WTC11 (cell line): ENCODE results near the gene SERPINB8.

Source experiments
- ARID4B ChIP-seq: sonication (generic); formaldehyde crosslinking; IDR thresholded peaks from 2 replicates; pipeline ENCODE4 v1.8.0; 2023; ENCODE audit warnings: missing genetic modification reagents, mild to moderate bottlenecking, borderline replicate concordance
- ERG ChIP-seq: fragments of 250-450 bp; sonication (Bioruptor Pico); IDR thresholded peaks from 2 replicates; pipeline ENCODE4 v1.8.0; 2021; ENCODE audit warnings: mild to moderate bottlenecking
- GABPB1 ChIP-seq: sonication (generic); formaldehyde crosslinking; IDR thresholded peaks from 2 replicates; pipeline ENCODE4 v1.8.1; 2023; ENCODE audit warnings: mild to moderate bottlenecking, missing genetic modification reagents
- MAX ChIP-seq: sonication (generic); formaldehyde crosslinking; IDR thresholded peaks from 2 replicates; pipeline ENCODE4 v1.8.0; 2022; ENCODE audit warnings: mild to moderate bottlenecking, missing genetic modification reagents
- RORB ChIP-seq: fragments of 250-450 bp; sonication (Bioruptor Pico); IDR thresholded peaks from 2 replicates; pipeline ENCODE4 v1.9.0; 2021; ENCODE audit warnings: mild to moderate bottlenecking
- TEAD1 ChIP-seq: sonication (generic); formaldehyde crosslinking; IDR thresholded peaks from 2 replicates; pipeline ENCODE4 v1.8.0; 2022; ENCODE audit warnings: mild to moderate bottlenecking, missing genetic modification reagents
- ZNF416 ChIP-seq: fragments of 250-450 bp; sonication (Bioruptor Pico); IDR thresholded peaks from 2 replicates; pipeline ENCODE4 v1.9.0; 2021; ENCODE audit warnings: mild to moderate bottlenecking, inconsistent platforms
- TF ChIP-seq, protein P1 (sequence below): fragments of 200-600 bp; IDR thresholded peaks from 2 replicates; pipeline ENCODE4 v1.8.0; 2022; ENCODE audit warnings: antibody characterized with exemption
- TF ChIP-seq, protein P2 (sequence below): sonication (generic); formaldehyde crosslinking; IDR thresholded peaks from 2 replicates; pipeline ENCODE4 v1.8.0; 2022; ENCODE audit warnings: mild to moderate bottlenecking, missing genetic modification reagents
- TF ChIP-seq, protein P3 (sequence below): sonication (generic); formaldehyde crosslinking; conservative IDR thresholded peaks from 2 replicates; pipeline ENCODE4 v1.8.1; 2022; ENCODE audit warnings: mild to moderate bottlenecking, missing genetic modification reagents

- no peak for TF ChIP-seq TEAD1 (CRISPR knock-in tag)
- TF ChIP-seq, protein P1, sequence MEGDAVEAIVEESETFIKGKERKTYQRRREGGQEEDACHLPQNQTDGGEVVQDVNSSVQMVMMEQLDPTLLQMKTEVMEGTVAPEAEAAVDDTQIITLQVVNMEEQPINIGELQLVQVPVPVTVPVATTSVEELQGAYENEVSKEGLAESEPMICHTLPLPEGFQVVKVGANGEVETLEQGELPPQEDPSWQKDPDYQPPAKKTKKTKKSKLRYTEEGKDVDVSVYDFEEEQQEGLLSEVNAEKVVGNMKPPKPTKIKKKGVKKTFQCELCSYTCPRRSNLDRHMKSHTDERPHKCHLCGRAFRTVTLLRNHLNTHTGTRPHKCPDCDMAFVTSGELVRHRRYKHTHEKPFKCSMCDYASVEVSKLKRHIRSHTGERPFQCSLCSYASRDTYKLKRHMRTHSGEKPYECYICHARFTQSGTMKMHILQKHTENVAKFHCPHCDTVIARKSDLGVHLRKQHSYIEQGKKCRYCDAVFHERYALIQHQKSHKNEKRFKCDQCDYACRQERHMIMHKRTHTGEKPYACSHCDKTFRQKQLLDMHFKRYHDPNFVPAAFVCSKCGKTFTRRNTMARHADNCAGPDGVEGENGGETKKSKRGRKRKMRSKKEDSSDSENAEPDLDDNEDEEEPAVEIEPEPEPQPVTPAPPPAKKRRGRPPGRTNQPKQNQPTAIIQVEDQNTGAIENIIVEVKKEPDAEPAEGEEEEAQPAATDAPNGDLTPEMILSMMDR: no peak
- no peak for TF ChIP-seq ERG
- TF ChIP-seq, protein P2, sequence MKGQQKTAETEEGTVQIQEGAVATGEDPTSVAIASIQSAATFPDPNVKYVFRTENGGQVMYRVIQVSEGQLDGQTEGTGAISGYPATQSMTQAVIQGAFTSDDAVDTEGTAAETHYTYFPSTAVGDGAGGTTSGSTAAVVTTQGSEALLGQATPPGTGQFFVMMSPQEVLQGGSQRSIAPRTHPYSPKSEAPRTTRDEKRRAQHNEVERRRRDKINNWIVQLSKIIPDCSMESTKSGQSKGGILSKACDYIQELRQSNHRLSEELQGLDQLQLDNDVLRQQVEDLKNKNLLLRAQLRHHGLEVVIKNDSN: no peak
- no peak for TF ChIP-seq MAX
- TF ChIP-seq, protein P3, sequence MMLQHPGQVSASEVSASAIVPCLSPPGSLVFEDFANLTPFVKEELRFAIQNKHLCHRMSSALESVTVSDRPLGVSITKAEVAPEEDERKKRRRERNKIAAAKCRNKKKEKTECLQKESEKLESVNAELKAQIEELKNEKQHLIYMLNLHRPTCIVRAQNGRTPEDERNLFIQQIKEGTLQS (CRISPR knock-in tag): no peak
- no peak for TF ChIP-seq ARID4B (CRISPR knock-in tag)
- no peak for TF ChIP-seq RORB (CRISPR knock-in tag)
- no peak for TF ChIP-seq ZNF416 (CRISPR knock-in tag)
- TF ChIP-seq GABPB1 (CRISPR knock-in tag): no peak
Observed at GRCh38 chr18:63972002-63972376, 2.1 kb downstream of the SERPINB8 start.
